Neural progenitor cell (in vitro differentiated cells): Measurements from ENCODE around the gene MDFIC2. TPM values are rescaled to one million over a fixed set of nuclear protein-coding genes. Genes with fewer than 3 reads are reported as not detected.

Experiments used
- DNase-seq: peaks from one replicate; pipeline ENCODE4 v3.0.0-alpha.2; 2016; ENCODE audit warnings: low spot score
- H2AFZ ChIP-seq: fragments of 200-600 bp; sonication (generic); replicated peaks from 2 replicates; pipeline ENCODE4 v1.6.1; 2016; ENCODE audit warnings: antibody characterized with exemption
- H3F3A ChIP-seq: fragments of 200-600 bp; sonication (generic); 2 replicates; pipeline ENCODE4 v1.6.1; 2016; ENCODE audit warnings: antibody characterized with exemption, low read depth
- H3K27ac ChIP-seq: fragments of 200-600 bp; sonication (generic); 2 replicates; pipeline ENCODE4 v1.5.1; 2016; ENCODE audit warnings: mild to moderate bottlenecking
- H3K27me3 ChIP-seq: fragments of 200-600 bp; sonication (generic); 2 replicates; pipeline ENCODE4 v1.6.1; 2016; ENCODE audit warnings: mild to moderate bottlenecking, moderate library complexity
- H3K36me3 ChIP-seq: fragments of 200-600 bp; sonication (generic); 2 replicates; pipeline ENCODE4 v1.5.1; 2016
- H3K4me1 ChIP-seq: fragments of 200-600 bp; sonication (generic); 2 replicates; pipeline ENCODE4 v1.6.1; 2016; ENCODE audit warnings: mixed run types
- H3K4me2 ChIP-seq: fragments of 200-600 bp; sonication (generic); 2 replicates; pipeline ENCODE4 v1.6.1; 2016
- H3K4me3 ChIP-seq: fragments of 200-600 bp; sonication (generic); 2 replicates; pipeline ENCODE4 v1.5.1; 2016
- H3K79me2 ChIP-seq: fragments of 200-600 bp; sonication (generic); 2 replicates; pipeline ENCODE4 v1.6.1; 2016; ENCODE audit warnings: low read depth
- H3K9ac ChIP-seq: fragments of 200-600 bp; sonication (generic); 2 replicates; pipeline ENCODE4 v1.6.1; 2016
- H3K9me3 ChIP-seq: fragments of 200-600 bp; sonication (generic); 2 replicates; pipeline ENCODE4 v1.5.1; 2016; ENCODE audit warnings: low read depth
- H4K20me1 ChIP-seq: fragments of 200-600 bp; sonication (generic); 2 replicates; pipeline ENCODE4 v1.6.1; 2016; ENCODE audit warnings: low read depth
- H3K27ac Mint-ChIP-seq: 3 replicates; pipeline ENCODE4 v1.8.0; 2021; ENCODE audit warnings: mixed read lengths
- H3K27me3 Mint-ChIP-seq: 2 replicates; pipeline ENCODE4 v1.8.0; 2022; ENCODE audit warnings: low read depth, mild to moderate bottlenecking, inconsistent platforms, moderate library complexity, mixed read lengths; ENCODE audit not compliant: insufficient read depth
- H3K36me3 Mint-ChIP-seq: 3 replicates; pipeline ENCODE4 v1.8.0; 2021; ENCODE audit warnings: mixed read lengths
- H3K4me1 Mint-ChIP-seq: 3 replicates; pipeline ENCODE4 v1.8.0; 2021; ENCODE audit warnings: mixed read lengths
- H3K4me3 Mint-ChIP-seq: 3 replicates; pipeline ENCODE4 v1.8.0; 2021; ENCODE audit warnings: mild to moderate bottlenecking, moderate library complexity, mixed read lengths
- H3K9me3 Mint-ChIP-seq: 3 replicates; pipeline ENCODE4 v1.8.0; 2020; ENCODE audit warnings: mixed read lengths
- EZH2 ChIP-seq: fragments of 200-600 bp; sonication (generic); IDR thresholded peaks from 2 replicates; pipeline ENCODE4 v1.6.1; 2017; ENCODE audit warnings: antibody characterized with exemption, mild to moderate bottlenecking, moderate library complexity
- EZH2phosphoT487 ChIP-seq: fragments of 200-600 bp; sonication (generic); IDR thresholded peaks from 2 replicates; pipeline ENCODE4 v1.6.1; 2017; ENCODE audit warnings: antibody characterized with exemption
- total RNA-seq: library from RNA; depleted of rRNA; stranded (reverse); fragments of >200 nt; gene quantifications from 2 replicates; pipeline ENCODE4 v1.2.3, GENCODE V29; 2015; ENCODE audit warnings: low replicate concordance
- TF ChIP-seq, protein P1 (sequence below): fragments of 200-600 bp; sonication (generic); IDR thresholded peaks from 2 replicates; pipeline ENCODE4 v1.5.1; 2017; ENCODE audit warnings: antibody characterized with exemption, mild to moderate bottlenecking

The MDFIC2 gene
- total RNA-seq, 1 donor from 2014 or later: not detected

DNA sequence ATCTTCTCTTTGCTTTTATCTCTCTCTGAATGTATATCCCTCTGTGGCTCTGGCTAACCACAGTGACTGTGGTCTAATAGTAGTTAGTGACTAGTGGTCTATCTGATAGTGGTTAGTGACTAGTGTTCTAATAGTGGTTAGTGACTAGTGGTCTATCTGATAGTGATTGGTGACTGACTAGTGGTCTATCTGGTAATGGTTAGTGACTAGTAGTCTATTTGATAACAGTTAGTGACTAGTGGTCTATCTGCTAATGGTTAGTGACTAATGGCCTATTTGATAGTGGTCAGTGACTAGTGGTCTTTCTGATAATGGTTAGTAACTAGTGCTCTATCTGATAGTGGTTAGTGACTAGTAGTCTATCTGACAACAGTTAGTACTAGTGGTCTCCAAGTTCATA lies 110.5 kb downstream of the MDFIC2 start:
- Histone ChIP-seq H3K4me1 (peaks cover 10% of the 10 kb centered on the region), H3K9me3 (no peaks in the 10 kb centered on the region), H3F3A (no peaks in the 10 kb centered on the region), H3K9ac (no peak overlapping the region), H3K27me3 (no peaks in the 10 kb centered on the region), H3K4me2 (no peak overlapping the region), H3K79me2 (no peaks in the 10 kb centered on the region), H3K36me3 (no peaks in the 10 kb centered on the region), H4K20me1 (no peaks in the 10 kb centered on the region), H3K27ac (no peak overlapping the region), H3K4me3 (no peak overlapping the region), H2AFZ (no peak overlapping the region)
- TF ChIP-seq EZH2phosphoT487 (no peak), EZH2 (no peak)
- TF ChIP-seq, protein P1, sequence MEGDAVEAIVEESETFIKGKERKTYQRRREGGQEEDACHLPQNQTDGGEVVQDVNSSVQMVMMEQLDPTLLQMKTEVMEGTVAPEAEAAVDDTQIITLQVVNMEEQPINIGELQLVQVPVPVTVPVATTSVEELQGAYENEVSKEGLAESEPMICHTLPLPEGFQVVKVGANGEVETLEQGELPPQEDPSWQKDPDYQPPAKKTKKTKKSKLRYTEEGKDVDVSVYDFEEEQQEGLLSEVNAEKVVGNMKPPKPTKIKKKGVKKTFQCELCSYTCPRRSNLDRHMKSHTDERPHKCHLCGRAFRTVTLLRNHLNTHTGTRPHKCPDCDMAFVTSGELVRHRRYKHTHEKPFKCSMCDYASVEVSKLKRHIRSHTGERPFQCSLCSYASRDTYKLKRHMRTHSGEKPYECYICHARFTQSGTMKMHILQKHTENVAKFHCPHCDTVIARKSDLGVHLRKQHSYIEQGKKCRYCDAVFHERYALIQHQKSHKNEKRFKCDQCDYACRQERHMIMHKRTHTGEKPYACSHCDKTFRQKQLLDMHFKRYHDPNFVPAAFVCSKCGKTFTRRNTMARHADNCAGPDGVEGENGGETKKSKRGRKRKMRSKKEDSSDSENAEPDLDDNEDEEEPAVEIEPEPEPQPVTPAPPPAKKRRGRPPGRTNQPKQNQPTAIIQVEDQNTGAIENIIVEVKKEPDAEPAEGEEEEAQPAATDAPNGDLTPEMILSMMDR: no peak
- Mint-ChIP-seq H3K27me3 (peaks cover 4% of the 10 kb centered on the region), H3K4me1 (no peaks in the 10 kb centered on the region), H3K27ac (no peak overlapping the region), H3K36me3 (no peaks in the 10 kb centered on the region), H3K4me3 (no peak overlapping the region), H3K9me3 (no peaks in the 10 kb centered on the region)
- no peak for DNase-seq

DNA sequence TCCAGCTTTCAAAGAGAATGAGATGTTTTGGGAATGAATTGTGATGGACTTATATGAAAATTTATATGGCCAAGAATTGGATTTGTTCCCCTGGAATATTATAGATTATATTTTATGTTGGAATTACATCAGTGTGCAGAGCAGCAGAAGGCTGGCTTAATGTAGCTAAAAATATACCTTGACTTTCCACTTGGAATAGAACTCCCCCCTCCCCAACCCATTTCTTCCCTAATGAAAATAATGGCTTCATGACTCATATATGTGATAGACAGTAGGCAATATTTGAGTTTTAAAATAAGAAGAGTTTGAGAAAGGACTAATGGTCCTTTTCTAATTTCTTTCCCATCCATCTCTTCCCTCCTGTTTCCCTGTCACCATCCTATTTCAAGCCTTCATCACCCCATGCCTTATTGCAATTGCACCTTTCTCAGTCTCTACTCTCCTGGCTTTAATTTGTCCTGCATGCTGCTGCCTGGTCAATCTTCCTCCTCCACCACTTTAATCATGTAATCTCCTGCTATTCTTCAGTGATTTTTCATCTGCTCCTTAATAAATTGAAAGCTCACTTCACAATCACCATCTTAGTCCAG lies 122.5 kb downstream of the MDFIC2 start:
- Histone ChIP-seq H3F3A (no peaks in the 10 kb centered on the region), H3K9ac (no peak overlapping the region), H3K27me3 (no peaks in the 10 kb centered on the region), H3K36me3 (no peaks in the 10 kb centered on the region), H2AFZ (no peak overlapping the region), H3K4me2 (no peak overlapping the region), H3K79me2 (no peaks in the 10 kb centered on the region), H3K4me3 (no peak overlapping the region), H4K20me1 (no peaks in the 10 kb centered on the region), H3K4me1 (no peaks in the 10 kb centered on the region), H3K27ac (no peak overlapping the region), H3K9me3 (no peaks in the 10 kb centered on the region)
- Mint-ChIP-seq H3K27ac (no peak overlapping the region), H3K27me3 (peaks cover 2% of the 10 kb centered on the region), H3K4me1 (no peaks in the 10 kb centered on the region), H3K36me3 (no peaks in the 10 kb centered on the region), H3K9me3 (peaks cover 2% of the 10 kb centered on the region), H3K4me3 (no peak overlapping the region)
- no peak for DNase-seq
- no peak for TF ChIP-seq EZH2
- TF ChIP-seq, protein P1: no peak
- TF ChIP-seq EZH2phosphoT487: no peak

GRCh38 chr3:70186221-70186620 lies 126.2 kb downstream of the MDFIC2 start:
- Histone ChIP-seq H4K20me1 (no peaks in the 10 kb centered on the region), H2AFZ (no peak overlapping the region), H3K79me2 (no peaks in the 10 kb centered on the region), H3F3A (no peaks in the 10 kb centered on the region), H3K9me3 (no peaks in the 10 kb centered on the region), H3K36me3 (no peaks in the 10 kb centered on the region), H3K9ac (no peak overlapping the region), H3K4me2 (no peak overlapping the region), H3K27me3 (no peaks in the 10 kb centered on the region), H3K27ac (no peak overlapping the region), H3K4me1 (peaks cover 8% of the 10 kb centered on the region), H3K4me3 (no peak overlapping the region)
- no peak for DNase-seq
- no peak overlapping the region for H3K4me3 Mint-ChIP-seq
- TF ChIP-seq, protein P1: no peak
- TF ChIP-seq EZH2phosphoT487 (no peak), EZH2 (no peak)
- H3K9me3 Mint-ChIP-seq: peaks cover 2% of the 10 kb centered on the region
- H3K27ac Mint-ChIP-seq: no peak overlapping the region
- peaks cover 2% of the 10 kb centered on the region for H3K27me3 Mint-ChIP-seq
- H3K36me3 Mint-ChIP-seq: no peaks in the 10 kb centered on the region
- no peaks in the 10 kb centered on the region for H3K4me1 Mint-ChIP-seq
